Measurements from ENCODE around the gene OCEL1.
"Not testable (repeated sequence)": the region's sequence is repeated elsewhere in the genome, so short reads cannot be mapped to it uniquely, and the experiment has no call there.

The OCEL1 gene

DNA sequence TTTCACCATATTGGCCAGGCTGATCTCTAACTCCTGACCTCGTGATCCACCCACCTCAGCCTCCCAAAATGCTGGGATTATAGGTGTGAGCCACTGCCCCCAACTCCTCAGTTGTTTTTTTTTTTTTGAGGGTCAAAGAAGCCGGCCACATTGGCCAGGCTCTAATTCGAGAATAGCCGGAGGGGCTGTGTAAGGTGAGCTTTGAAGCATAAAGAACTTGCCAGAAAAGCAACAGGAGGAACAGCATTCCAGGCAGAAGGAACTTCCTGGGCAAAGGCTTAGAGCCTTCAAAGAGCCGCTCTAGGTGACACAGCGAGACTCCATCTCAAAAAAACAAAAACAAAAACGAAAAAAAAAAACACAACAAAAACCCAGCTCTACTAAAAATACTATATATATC is 40.0 kb downstream of the OCEL1 start:
- DNase-seq, result no peak

DNA sequence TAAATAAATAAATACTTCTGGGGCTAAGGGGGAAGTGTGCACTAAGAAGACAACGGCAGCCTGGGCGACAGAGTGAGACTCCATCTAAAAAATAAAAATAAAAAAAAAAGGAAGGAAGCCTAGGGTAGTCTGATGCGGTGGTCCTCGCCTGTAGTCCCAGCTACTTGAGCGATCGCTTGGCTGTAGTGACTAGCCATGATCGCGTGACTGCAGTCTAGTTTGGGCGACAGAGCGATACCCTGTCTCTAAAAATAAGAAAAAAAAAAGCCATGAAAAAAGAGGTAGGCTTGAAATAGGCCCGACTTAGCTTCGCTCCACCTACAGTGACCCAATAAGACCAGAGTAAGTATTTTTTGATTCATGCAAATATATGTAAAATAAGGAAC is 40.6 kb downstream of the OCEL1 start:
- no peak for DNase-seq

DNA sequence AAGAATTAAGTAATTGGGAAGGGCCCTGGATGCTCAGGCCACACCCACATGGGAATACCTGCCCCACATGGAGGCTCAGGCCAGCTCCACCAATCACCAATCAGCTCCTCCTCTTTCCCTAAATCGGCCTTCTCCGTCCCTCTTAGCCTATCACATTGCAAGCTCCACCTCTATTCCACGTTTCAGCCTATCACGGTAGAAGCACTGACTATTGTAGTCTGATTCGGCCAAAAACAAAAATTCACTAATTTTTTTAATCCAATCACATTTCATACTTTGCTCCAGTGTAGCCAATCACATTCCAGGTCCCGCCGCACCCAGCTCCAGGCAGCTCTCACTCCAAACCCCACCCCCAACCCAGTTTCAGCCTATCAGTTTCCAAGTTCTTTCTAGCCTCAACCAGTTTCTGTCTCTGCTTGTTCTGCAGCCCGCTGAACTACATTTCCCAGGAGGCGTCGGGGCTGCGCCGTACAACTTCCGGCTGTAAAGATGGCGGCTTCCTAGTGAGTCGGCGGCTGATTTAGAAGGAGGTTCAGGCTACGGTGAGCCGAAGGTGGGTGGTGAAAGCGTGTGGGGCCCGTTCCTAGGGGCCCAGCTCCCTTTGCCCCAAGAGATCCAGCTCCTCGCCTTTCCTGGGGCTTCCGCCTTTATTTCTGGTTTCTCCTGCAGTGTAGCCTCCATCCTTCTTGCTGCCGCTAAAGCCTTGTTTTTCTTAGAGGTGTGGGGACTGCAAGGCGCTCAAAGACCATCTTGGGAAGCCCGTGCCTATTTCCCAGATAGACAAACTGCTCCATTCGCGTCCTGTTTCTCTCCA is 41.2 kb downstream of the OCEL1 start, which contains the start of gene BABAM1:
Gene BABAM1, plus strand, starts transcription at position 469 of the 814 bp plus-strand sequence. CDS start 1,364 bp downstream, outside the sequence.
- peak; percentile 98 for DNase-seq

DNA sequence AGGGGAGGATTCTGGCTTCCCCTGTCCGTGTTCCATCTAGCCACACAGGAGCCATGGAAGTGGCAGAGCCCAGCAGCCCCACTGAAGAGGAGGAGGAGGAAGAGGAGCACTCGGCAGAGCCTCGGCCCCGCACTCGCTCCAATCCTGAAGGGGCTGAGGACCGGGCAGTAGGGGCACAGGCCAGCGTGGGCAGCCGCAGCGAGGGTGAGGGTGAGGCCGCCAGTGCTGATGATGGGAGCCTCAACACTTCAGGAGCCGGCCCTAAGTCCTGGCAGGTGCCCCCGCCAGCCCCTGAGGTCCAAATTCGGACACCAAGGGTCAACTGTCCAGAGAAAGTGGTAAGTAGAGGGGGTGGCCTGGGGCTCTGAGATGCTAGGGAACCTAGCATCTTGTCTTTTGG is 42.7 kb downstream of the OCEL1 start:
- no peak for DNase-seq

DNA sequence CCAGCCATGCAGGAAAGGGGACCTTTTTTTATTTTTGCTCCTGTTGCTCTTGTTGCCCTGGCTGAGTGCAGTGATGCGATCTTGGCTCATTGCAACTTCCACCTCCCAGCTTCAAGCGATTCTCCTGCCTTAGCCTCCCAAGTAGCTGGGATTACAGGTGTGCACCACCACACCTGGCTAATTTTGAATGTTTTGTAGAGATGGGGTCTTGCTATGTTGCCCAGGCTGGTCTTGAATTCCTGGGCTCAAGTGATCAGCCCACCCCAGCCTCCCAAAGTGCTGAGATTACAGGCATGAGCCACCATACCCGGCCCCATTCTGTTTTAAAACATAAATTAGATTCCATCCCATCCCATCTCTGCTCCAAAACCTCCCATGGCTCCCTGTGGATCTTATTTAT is 48.9 kb downstream of the OCEL1 start:
- not testable (repeated sequence) for DNase-seq

DNA sequence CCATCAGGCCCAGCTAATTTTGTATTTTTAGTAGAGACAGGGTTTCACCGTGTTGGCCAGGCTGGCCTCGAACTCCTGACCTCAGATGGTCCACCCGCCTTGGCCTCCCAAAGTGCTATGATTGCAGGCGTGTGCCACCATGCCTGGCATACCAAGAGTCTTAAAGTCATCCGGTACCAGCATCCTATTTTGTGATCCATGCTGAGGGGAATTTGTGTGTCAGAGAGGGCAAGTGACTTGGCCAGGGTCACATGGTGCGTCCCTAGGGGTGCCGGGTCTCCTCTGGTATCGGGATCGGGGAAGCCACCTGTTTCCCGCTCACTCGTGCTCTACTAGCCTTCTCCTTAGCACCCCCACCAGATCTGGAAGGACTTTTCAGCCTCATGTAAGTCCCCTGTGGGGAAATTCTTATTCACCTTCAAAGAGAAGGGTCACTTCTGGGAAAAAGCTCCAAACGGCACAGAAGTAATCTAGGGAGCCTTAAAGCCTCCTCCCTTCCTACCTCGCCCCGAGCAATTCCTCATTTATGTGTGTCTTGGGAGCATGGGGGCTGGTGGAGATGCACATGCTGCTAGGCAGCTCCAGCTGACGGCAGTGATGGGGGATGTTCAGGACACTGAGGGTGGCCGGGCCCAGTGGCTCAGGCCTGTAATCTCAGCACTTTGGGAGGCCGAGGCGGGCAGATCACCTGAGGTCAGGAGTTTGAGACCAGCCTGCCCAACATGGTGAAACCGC is 49.6 kb downstream of the OCEL1 start:
- no peak for DNase-seq

Measured in NCI-H226 (cell line).